Thyroid gland (tissue), 4 donors: ENCODE measurements around the gene HDAC11. TPM values are rescaled to one million over a fixed set of nuclear protein-coding genes. Genes with fewer than 3 reads are reported as not detected.

ENCODE experiments used
- DNase-seq, 2 donors: peaks; one replicate each; pipeline ENCODE4 v3.0.0-alpha.2; 2019
- H3K27ac ChIP-seq, 3 donors: fragments of 200-600 bp; sonication (generic); 1 replicate in 2 of 3; 2 replicates in 1 of 3; pipeline ENCODE4 v1.5.1; 2016 to 2019; ENCODE audit warnings: mild to moderate bottlenecking in 1 of 3, moderate library complexity in 1 of 3
- H3K27me3 ChIP-seq: fragments of 200-600 bp; sonication (generic); one replicate; pipeline ENCODE4 v1.5.1; 2019
- H3K36me3 ChIP-seq, 2 donors: fragments of 200-600 bp; sonication (generic); one replicate each; pipeline ENCODE4 v1.5.1; 2016 to 2019
- H3K4me1 ChIP-seq, 2 donors: fragments of 200-600 bp; sonication (generic); one replicate each; pipeline ENCODE4 v1.5.1; 2017 to 2019
- H3K4me3 ChIP-seq, 3 donors: fragments of 200-600 bp; sonication (generic); replicated peaks in 1 of 3; 1 replicate in 2 of 3; 2 replicates in 1 of 3; pipeline ENCODE4 v1.5.1; 2016; ENCODE audit warnings: mild to moderate bottlenecking in 1 of 3
- H3K9me3 ChIP-seq: fragments of 200-600 bp; sonication (generic); one replicate; pipeline ENCODE4 v1.5.1; 2017
- POLR2A ChIP-seq, 2 donors: fragments of 450-650 bp; IDR thresholded peaks; one replicate each; pipeline ENCODE4 v1.6.1; 2017; ENCODE audit warnings: antibody characterized with exemption in 2 of 2, mild to moderate bottlenecking in 2 of 2, moderate library complexity in 1 of 2
- WGBS, 2 donors: methylation state at CpG; one replicate each; pipeline ENCODE4 v1.1.5; 2017; 5-methylcytosine and 5-hydroxymethylcytosine counted together
- intact Hi-C: fragments of 100-400 bp; cut with DNase I; formaldehyde crosslinking; loops from one replicate; pipeline ENCODE4 v1.15.1; 2023
- total RNA-seq, 4 donors: library from RNA; depleted of rRNA; stranded (reverse); fragments of >200 nt; gene quantifications; one replicate each; pipeline ENCODE4 v1.2.3, GENCODE V29; 2016
- TF ChIP-seq, protein P1 (sequence below), 6 experiments: fragments of 200-600 bp in 3 of 6; fragments of 450-650 bp in 3 of 6; sonication (generic) in 3 of 6; IDR thresholded peaks; one replicate each; pipeline ENCODE4 v1.5.1; 2016 to 2019; ENCODE audit warnings: antibody characterized with exemption in 6 of 6, mild to moderate bottlenecking in 2 of 6, inconsistent platforms in 1 of 6, moderate library complexity in 1 of 6

The HDAC11 gene
- total RNA-seq, 4 donors from 2014 or later: 18.8 to 47.5 (median 30.8) TPM

DNA sequence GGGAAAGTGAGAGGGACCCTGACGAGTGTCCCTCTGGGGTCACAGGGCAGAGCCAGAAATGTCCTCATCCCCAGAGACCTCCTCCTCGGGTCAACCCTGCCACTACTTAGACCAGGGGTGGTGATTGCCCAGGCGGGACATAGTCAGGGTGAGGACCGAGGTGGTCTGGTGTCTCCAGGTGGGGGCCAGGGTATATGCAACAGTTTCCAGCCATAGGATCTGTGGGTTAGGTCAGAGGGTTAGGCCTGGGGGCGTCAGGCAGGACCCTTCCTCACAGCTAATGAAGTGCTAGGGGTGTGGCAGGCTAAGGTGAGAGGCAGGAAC lies 46.5 kb downstream of the HDAC11 start:
- TF ChIP-seq, protein P1, sequence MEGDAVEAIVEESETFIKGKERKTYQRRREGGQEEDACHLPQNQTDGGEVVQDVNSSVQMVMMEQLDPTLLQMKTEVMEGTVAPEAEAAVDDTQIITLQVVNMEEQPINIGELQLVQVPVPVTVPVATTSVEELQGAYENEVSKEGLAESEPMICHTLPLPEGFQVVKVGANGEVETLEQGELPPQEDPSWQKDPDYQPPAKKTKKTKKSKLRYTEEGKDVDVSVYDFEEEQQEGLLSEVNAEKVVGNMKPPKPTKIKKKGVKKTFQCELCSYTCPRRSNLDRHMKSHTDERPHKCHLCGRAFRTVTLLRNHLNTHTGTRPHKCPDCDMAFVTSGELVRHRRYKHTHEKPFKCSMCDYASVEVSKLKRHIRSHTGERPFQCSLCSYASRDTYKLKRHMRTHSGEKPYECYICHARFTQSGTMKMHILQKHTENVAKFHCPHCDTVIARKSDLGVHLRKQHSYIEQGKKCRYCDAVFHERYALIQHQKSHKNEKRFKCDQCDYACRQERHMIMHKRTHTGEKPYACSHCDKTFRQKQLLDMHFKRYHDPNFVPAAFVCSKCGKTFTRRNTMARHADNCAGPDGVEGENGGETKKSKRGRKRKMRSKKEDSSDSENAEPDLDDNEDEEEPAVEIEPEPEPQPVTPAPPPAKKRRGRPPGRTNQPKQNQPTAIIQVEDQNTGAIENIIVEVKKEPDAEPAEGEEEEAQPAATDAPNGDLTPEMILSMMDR (IDR thresholded peaks at IDR 0.05): no peak
- TF ChIP-seq POLR2A (IDR thresholded peaks at IDR 0.05): no peak
- intact Hi-C loops: no loop called here
- Histone ChIP-seq H3K9me3 (no peaks in the 10 kb centered on the region), H3K27ac (peak overlapping the region in 2 of 3 donors; percentile 18 to 61), H3K27me3 (no peaks in the 10 kb centered on the region), H3K4me3 (no peak overlapping the region), H3K4me1 (peaks cover 0 to 12% of the 10 kb centered on the region in 2 donors), H3K36me3 (no peaks in the 10 kb centered on the region)
- no peak for DNase-seq
- WGBS, 2 donors: 85 to 100% methylated on average over 2 to 4 of the region's 5 CpGs

DNA sequence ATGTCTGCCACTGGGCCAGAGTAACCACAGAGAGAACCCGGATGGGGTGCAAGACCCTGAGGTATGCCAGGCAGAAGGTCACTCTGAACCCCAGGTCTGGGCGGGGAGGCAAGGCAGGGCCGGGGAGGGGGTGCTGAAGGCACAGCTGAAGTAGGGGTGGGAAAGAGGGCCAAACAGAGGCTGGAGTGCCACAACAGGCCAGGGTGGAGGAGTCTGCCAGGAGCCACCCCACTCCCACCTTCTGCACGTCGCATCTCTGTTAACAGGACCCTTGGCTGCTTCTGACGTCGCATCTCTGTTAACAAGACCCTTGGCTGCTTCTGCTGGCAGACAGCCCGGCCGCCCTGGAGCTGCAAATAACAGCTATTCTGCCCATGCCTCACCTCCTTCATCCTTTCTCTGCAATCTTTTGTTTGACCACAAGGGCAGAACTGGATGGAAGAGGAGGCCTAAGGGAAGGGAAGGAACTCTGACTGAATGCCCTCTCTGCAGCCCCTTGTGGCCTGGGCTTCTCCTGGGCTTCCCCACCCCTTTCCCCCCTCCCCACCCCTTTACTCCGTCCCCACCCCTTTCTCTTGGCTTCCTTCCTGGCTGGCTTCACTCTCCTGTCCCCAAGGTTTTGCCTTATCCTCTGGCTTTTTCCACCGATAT lies 48.2 kb downstream of the HDAC11 start:
- intact Hi-C loops: no loop called here
- Histone ChIP-seq H3K4me1 (peaks cover 0 to 12% of the 10 kb centered on the region in 2 donors), H3K27me3 (no peaks in the 10 kb centered on the region), H3K4me3 (no peak overlapping the region), H3K36me3 (no peaks in the 10 kb centered on the region), H3K27ac (no peak overlapping the region), H3K9me3 (no peaks in the 10 kb centered on the region)
- 35 to 38% methylated on average over 11 of the region's 11 CpGs for WGBS, 2 donors
- DNase-seq: no peak
- TF ChIP-seq POLR2A (IDR thresholded peaks at IDR 0.05): no peak
- TF ChIP-seq, protein P1 (IDR thresholded peaks at IDR 0.05): no peak

DNA sequence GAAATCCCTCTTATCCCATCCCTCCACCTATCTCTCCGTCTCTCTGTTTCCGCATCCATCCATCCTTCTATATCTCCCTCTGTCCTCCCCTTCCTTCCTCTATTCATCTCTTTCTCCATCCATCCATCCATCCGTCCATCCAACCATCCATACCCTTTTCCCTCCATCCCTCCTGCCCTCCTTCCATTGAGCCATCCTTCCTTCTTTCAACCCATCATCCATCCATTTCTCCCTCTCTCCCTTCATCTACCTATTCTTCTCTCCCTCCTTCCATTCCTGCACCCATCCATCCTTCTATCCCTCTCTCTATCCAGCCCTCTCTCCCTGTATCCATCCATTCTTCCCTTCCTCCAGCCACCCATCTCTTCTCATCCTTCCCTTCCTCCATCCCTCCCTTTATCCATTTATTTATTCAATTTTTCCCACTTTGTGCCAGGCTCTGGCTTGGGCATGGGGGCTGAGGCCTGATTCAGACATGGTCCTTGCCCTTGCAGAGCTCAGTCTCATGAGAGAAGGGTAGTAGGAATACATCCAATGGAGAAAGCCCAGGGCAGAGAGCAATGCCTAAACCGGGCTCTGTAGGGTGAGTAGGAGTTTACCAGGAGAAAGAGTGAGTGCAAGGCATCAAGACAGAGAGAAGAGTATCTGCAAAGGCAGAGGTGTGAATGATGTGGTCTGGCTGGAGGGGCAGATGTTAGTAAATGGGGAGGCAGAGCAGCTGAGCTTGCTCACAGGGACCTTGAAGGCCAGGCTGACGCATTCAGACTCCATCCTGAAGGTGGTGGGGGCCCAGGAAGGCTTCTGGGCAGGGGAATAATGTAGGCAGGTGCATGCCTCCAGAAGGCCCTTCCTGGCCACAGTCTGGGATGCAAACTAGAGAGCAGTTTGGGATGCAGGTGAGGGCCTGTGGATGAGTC lies 49.3 kb downstream of the HDAC11 start:
- Histone ChIP-seq H3K27ac (no peak overlapping the region), H3K9me3 (no peaks in the 10 kb centered on the region), H3K4me1 (peaks cover 0 to 12% of the 10 kb centered on the region in 2 donors), H3K4me3 (no peak overlapping the region), H3K27me3 (no peaks in the 10 kb centered on the region), H3K36me3 (no peaks in the 10 kb centered on the region)
- TF ChIP-seq, protein P1 (IDR thresholded peaks at IDR 0.05): no peak
- no peak for TF ChIP-seq POLR2A (IDR thresholded peaks at IDR 0.05)
- intact Hi-C loops: no loop called here
- DNase-seq: no peak
- WGBS, 2 donors: 74 to 86% methylated on average over 5 of the region's 5 CpGs

DNA sequence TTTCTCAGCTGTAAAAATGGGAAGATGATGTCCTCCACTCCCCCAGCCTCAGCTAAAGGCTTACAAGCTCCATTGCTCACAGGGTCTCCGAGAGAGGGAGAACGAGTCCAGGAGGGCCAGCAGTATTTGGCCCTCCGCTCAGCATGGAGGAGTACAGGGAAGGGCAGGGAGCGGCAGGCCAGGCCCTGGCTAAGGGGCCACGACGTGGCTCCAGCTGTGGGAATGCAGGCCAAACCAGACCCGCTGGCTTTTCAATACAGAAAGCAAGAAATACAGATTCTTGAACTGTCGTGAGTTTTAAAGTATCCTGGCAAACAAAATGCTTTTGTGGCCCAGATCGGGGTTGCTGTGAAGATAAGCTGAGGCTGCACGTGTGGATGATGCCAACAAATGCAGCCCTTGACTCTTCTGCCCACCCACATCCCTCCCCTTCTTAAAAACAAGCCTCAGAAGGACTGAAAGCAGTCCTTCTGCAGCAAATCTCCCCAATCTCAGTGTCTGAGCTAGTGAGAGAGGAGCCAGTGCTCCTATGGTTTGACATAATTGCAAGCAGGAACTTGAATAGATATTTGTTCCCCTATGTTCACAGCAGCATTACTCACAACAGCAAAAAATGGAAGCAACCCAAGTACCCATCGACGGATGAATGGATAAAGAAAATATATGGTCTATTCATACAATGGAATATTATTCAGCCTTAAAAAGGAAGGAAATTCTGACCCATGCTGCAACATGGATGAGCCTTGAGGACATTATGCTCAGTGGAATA lies 50.3 kb downstream of the HDAC11 start:
- DNase-seq: no peak
- Histone ChIP-seq H3K4me1 (peaks cover 0 to 12% of the 10 kb centered on the region in 2 donors), H3K9me3 (no peaks in the 10 kb centered on the region), H3K27me3 (no peaks in the 10 kb centered on the region), H3K36me3 (no peaks in the 10 kb centered on the region), H3K27ac (no peak overlapping the region), H3K4me3 (no peak overlapping the region)
- WGBS, 2 donors: 72 to 77% methylated on average over 12 of the region's 12 CpGs
- intact Hi-C loops: no loop called here
- TF ChIP-seq, protein P1 (IDR thresholded peaks at IDR 0.05): no peak
- no peak for TF ChIP-seq POLR2A (IDR thresholded peaks at IDR 0.05)
